ENCODE data around the gene CGREF1.

The CGREF1 gene

DNA sequence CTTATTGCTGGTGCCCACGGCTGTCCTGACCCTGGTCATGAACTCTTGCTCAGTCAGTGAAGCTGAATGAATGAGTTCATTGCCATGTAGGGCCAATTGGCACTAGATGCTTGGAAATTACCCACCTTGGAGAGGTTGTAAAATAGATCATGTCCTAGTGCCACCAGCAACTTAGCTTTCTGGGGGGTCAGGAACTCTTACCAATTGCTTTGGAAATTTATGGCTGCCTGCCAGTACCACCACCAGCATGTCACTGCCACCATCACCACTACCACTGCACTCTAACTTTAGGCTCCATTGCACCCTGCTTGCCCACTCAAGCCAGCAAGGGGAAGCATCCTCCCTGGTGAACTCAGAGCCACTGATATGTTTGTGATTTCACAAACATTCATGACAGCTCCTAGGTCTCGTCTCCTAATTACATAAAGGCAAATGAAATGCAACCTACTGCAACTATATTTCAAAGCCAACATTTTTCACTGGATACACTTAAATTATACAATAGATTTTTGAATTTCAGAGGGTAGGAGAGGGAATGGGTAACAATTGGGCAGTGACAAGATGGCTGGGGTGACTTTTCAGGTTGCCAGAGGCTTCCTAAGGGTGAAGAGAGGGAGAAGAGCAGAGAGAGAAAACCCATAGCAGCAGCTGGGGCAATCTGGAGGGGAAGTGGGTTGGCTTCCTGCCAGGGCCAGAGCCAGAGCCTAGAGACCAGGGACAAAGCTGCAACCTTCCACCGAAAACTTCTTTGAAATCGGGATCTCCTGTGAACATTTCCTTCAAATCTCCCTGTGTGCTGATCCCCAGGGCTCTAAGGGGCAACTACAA lies 44.0 kb downstream of the CGREF1 start:
- no peak for DNase-seq (ENCODE audit: low read depth)

- no peak for DNase-seq (ENCODE audit: low read depth)
These were observed 45.1 kb downstream of the CGREF1 start for GRCh38 chr2:27073782-27074181.

- DNase-seq (ENCODE audit: low read depth): no peak
These were observed 46.0 kb downstream of the CGREF1 start for GRCh38 chr2:27072920-27073319.

GRCh38 chr2:27071990-27072830 lies 46.7 kb downstream of the CGREF1 start:
- no peak for DNase-seq (ENCODE audit: low read depth)

- DNase-seq (ENCODE audit: low read depth): peak; percentile 79
These were observed 47.5 kb downstream of the CGREF1 start, which contains the start of gene OST4 for GRCh38 chr2:27071277-27071989. Gene OST4, minus strand, starts transcription at chr2:27071654.

DNA sequence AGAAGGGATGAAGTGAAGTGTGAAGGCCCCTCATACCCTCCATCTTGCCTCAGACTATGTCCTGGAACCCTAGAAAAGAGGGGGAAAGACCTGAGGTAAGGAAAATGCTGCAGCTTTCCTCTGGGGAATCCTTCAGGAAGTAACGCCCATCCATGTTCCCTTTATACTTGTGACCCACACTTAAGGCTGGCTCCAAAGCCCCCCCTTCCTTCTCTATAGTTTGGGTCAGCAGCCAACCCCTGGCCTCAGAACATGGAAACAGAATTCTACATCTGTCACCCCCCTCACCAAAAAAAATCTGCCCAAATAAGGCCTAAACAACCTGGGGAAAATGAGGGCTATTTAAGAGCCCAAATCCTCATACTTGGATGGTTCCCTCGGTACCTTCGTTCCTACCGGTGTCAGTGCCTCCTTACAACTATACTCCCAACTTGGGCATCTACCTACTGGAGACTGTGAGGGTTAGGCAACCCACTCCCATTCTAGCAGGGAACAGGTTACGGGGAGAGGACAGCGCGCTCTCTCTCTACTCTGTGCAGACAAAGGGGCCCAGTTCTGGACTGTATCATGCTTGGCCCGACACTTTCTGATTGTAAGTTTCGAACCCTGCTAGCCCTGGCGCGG lies 48.2 kb downstream of the CGREF1 start:
- DNase-seq (ENCODE audit: low read depth): no peak

DNA sequence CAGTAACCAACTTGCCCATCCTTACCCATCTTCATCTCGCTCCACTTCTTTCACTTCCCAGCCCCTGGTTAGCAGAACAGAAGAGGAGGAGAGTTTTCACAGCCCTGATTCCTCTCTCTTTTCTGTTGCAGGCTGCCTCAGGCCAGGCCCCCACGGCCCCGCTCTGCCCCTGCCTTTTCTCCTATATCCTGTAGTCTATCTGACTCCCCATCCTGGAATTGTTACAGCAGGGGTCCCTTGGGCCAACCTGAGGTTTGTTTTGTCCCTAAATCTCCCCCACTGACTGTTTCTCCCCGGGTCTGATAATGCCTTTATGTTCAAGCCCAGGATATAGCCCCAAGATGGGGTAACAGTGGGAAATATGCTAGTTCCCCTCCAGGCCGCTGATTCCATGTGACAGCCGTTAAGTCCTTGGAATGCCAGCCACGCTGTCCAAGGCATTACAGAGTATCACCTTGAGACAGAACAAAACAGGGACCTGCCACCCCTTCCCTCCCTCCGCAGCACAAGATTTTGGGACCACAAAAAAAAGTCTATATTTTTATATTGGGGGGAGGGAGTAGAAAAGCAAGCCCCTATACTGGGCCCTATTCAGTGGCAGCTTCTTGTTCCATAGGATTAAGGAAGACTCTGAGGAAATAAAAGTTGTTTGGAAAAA lies 48.8 kb downstream of the CGREF1 start:
- no peak for DNase-seq (ENCODE audit: low read depth)

DNA sequence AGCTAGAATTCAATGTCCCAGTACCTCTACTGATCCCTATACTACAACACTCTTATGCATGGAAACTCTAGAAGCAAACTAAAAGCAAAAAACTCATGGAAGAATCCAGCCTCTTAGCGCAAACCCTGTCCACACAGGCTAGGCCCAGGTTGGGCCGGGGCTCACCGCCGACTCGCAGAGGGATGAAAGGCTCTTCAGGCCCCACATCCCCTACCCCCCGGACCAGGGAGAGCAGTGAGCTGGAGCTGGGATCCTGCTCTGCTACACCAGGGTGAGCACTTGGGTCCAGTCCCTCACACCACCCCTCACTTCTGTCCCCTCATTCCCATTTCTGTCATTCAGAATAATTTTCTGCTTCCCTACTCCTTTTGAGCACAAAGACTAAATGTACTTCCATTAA lies 49.5 kb downstream of the CGREF1 start:
- DNase-seq (ENCODE audit: low read depth): no peak

DNA sequence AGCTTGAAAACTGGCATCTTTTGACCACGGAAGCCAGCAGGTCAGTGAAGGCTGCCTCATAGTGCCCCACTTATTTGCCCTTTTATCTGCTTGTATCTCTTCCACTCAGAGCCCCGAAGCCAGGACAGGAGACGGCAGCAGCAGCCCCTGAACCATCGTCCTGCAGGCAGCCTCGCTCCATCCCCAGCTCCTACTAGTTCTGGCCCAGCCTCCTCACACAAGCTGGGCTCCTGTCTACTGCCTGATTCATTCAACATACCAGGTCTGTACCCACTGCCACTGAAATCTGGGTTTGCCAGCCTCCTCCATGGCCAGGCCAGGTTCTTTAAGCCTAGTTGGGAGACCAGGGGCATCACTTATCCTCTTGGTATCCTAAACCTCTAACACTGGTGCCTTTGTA lies 51.5 kb downstream of the CGREF1 start:
- DNase-seq (ENCODE audit: low read depth): no peak

- DNase-seq (ENCODE audit: low read depth): no peak
These were observed 53.8 kb downstream of the CGREF1 start for GRCh38 chr2:27065128-27065527.

DNA sequence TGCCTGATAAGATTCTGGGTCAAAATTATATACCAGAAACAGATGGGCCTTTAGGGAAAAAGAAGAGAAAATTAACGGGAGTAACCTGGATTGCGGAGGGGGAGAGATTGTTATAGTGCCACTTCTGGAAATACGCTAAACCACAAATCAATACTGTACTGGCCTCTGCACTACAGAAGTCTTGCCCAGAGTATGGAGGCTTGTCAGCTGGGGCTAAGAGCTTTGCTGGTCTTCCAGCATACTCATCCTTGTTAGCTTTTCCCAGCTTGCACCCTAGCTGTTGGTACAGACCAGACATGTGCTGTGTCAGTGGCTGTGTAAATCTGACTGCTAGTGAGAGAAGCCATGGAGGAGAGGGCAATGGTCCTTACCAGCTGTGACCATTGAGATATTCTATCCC lies 58.6 kb downstream of the CGREF1 start:
- no peak for DNase-seq (ENCODE audit: low read depth)

- no peak for DNase-seq (ENCODE audit: low read depth)
These were observed 59.6 kb downstream of the CGREF1 start for GRCh38 chr2:27059141-27059820.

DNA sequence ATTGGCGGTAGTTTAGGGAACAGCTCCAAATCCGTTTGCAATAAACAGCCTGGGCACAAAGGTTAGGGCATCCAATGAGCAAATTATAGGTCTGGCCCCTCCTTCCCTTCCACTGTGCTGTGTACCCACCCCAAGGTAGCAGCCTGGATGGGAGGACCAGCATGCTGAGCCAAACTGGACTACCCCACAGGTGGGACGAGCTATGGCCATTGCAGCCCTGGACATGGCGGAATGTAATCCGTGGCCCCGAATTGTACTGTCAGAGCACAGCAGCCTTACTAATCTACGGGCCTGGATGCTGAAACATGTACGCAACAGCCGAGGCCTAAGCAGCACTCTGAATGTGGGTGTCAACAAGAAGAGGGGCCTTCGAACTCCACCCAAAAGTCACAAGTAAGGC lies 60.7 kb downstream of the CGREF1 start:
- DNase-seq (ENCODE audit: low read depth): no peak

- no peak for DNase-seq (ENCODE audit: low read depth)
These were observed 61.7 kb downstream of the CGREF1 start for GRCh38 chr2:27057184-27057583.

DNA sequence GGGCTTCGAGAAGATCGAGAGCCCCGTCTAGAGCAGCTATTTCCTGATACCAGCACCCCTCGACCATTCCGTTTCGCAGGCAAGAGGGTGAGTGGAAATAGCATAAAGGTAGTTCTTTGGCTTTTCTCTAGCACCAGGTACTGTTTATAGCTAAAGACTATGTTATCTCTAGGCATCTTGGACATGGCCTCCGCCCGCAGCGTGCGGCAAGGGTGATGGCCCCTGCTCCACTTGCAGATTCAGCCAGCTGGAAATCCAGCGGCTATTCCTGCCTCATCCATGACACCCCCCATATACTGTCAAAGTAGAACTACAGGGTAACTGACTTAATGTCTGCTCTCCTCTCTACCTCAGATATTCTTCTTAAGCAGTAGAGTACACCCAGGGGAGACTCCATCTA lies 64.2 kb downstream of the CGREF1 start:
- no peak for DNase-seq (ENCODE audit: low read depth)

GRCh38 chr2:27053776-27054175 lies 65.2 kb downstream of the CGREF1 start:
- DNase-seq (ENCODE audit: low read depth): no peak

GRCh38 chr2:27053321-27053720 lies 65.6 kb downstream of the CGREF1 start:
- DNase-seq (ENCODE audit: low read depth): no peak

- DNase-seq (ENCODE audit: low read depth): no peak
These were observed 66.9 kb downstream of the CGREF1 start for GRCh38 chr2:27051902-27052645.

GRCh38 chr2:27050996-27051901 lies 67.7 kb downstream of the CGREF1 start, which contains the start of gene AGBL5:
Gene AGBL5, plus strand, starts transcription at chr2:27051668. Its CDS starts 1,291 bp downstream, at chr2:27052959.
- DNase-seq (ENCODE audit: low read depth): peak; percentile 94
